ENCODE data around the gene SH2D7.
"Not testable (repeated sequence)": the region's sequence is repeated elsewhere in the genome, so short reads cannot be mapped to it uniquely, and the experiment has no call there.

Gene SH2D7

DNA sequence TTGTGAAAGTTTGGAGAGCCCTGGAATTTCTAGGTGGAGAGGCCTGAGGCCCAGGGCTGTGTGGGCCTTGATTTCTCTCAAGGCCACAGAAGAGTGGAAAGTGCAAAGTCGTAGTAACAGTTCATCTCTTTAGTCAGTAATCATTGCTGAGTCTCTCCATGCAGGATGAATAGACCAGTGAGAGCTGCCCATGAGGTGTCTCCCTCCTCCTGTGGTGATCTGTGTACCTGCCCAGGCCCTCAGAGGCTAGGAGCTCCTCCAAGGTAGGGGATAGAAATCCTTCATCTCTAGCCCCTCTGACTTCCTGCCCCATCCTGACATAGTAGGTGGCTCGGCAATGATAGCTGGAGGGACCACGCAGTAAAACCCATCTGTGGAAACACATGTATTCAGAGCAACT is 50.0 kb downstream of the SH2D7 start:
- H3K27ac Mint-ChIP-seq, result no peak overlapping the region
- H3K4me3 Mint-ChIP-seq, result no peak overlapping the region

DNA sequence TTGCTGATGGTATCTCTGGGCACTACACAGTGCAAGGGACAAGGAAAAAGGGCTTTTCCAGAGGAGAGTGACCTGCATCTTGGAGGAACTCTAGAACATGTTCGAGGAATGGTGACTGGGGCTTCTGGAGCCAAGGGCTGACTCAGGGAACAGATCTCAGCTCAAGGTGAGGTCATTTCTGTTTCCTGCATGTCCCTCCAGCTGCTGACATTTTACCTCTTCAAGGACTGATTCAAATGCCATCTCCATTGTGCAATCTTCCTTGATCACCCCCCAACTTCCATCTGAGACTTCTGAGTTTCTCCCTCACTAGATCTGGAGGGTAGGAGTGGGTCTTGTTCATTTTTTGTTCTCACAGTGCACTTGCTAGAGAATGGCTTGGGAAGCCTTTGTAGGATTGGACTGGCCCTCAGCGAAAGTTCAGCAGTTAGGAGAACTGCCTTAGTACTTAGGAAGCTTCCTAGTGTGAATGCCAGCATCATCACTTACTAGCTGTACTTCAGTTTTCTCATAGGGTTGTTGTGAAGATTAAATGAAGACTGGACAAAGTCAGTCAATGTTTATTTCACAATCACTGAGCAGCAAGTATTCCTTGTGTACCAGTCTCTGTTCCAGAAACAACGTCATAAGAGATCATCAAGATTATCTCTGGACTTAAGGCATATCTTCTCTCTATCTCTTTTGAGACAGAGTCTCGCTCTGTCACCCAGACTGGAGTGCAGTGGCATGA is 54.2 kb downstream of the SH2D7 start:
- no peaks in the 10 kb centered on the region for H3K9me3 Mint-ChIP-seq
- DNase-seq (ENCODE audit: low spot score in 2 of 2) (no peak), ATAC-seq (ENCODE audit: low read depth) (no peak)
- no peak overlapping the region for H3K27ac Mint-ChIP-seq
- no peak overlapping the region for H3K4me3 Mint-ChIP-seq
- peaks cover 2% of the 10 kb centered on the region for H3K36me3 Mint-ChIP-seq
- H3K27me3 Mint-ChIP-seq, result no peaks in the 10 kb centered on the region
- peaks cover 24% of the 10 kb centered on the region for H3K4me1 Mint-ChIP-seq

More for the DNA sequence above, 50.0 kb downstream of the SH2D7 start:
- peaks cover 2% of the 10 kb centered on the region for H3K36me3 Mint-ChIP-seq
- no peaks in the 10 kb centered on the region for H3K27me3 Mint-ChIP-seq
- DNase-seq (ENCODE audit: low spot score in 2 of 2), result no peak
- peaks cover 3% of the 10 kb centered on the region for H3K4me1 Mint-ChIP-seq
- no peaks in the 10 kb centered on the region for H3K9me3 Mint-ChIP-seq
- no peak for ATAC-seq (ENCODE audit: low read depth)

DNA sequence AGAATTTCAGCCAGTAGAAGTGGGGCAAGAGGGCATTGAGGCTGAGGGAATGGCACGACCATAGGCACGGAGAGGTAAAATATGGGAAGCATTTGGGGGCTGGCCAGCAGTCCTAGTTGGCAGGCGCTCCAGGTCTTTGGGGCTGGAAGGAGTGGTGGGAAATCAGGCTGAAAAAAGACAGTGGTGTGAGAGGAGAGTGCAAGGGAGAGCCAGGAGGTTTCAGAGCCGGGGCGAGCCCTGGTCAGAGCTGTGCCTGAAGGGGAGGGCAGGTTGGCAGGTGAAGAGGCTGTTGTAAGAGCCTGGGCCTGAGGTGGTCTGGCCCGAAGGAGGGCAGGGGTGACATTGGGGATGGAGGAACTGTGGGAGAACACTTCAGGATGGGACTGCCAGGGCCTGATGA is 55.2 kb downstream of the SH2D7 start:
- ATAC-seq (ENCODE audit: low read depth), result no peak
- no peaks in the 10 kb centered on the region for H3K9me3 Mint-ChIP-seq
- peaks cover 2% of the 10 kb centered on the region for H3K36me3 Mint-ChIP-seq
- no peaks in the 10 kb centered on the region for H3K27me3 Mint-ChIP-seq
- peak overlapping the region; percentile 55 for H3K4me3 Mint-ChIP-seq
- H3K4me1 Mint-ChIP-seq, result peaks cover 24% of the 10 kb centered on the region
- DNase-seq (ENCODE audit: low spot score in 2 of 2), result no peak
- H3K27ac Mint-ChIP-seq, result peak overlapping the region; percentile 35

DNA sequence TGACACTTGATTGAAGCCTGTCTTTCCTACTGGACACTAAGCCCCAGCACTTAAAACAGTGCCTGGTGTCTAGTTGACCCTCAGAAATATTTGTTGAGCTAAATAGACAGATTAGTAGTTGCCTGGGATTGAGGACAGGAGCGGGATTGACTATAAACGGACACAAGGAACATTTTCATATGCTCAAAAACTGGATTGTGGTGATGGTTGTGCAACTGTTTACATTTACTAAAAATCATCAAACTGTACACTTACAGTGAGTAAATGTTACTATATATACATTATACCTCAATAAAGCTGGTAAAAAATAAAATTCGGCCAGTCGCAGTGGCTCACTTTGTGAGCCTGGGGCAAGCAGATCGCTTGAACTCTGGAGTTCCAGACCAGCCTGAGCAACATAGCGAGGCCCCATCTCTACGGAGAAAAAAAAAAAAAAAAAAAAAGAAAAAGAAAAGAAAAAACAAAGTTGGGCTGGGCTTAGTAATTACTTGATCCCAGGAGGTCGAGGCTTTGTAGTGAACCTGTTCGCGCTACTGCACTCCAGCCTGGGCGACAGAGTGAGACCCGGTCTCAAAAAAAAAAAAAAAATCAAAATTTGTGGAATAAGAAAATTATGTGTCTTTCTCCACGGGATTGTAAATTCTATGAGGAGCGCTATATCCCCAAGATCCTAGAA is 56.2 kb downstream of the SH2D7 start:
- ATAC-seq (ENCODE audit: low read depth), result peak; percentile 5
- peaks cover 3% of the 10 kb centered on the region for H3K36me3 Mint-ChIP-seq

DNA sequence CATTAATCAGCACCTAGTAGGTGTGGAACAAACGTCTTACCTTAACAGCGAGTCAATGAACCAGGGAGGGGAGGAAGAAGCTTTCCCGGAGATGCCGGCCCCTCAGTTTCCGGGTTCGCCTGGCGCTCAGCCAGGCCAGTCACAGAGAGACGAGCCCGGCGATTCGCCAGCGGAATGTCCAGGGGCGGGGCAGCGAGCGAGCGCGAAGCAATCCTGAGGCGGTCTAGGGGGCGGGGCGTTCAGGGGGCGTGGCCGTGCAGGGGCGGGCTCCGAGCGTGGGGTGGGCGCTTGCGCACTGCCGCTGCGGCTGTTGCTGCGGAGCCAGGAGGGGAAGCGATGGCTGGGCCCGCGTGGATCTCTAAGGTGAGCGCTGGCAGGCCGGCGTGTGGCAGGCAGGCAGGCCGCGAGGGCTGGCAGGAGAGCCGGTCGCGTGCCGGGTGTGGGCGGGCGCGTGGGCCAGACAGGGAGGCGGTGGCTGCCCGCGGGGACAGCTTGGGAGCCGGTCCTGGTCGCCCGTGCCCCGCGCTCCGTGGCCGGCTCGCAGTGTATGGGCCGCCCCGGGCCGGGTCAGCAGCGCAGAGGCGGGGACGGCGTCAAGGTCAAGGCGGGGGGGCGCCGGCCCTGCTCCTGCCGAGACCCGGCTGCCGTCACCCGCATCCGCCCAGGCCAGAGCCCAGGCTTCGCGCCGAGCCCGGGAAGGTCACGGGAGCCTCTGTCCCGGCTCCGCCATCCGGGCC is 56.9 kb downstream of the SH2D7 start, which contains the start of gene IDH3A:
Gene IDH3A, plus strand, starts transcription at position 295 of the 737 bp plus-strand sequence. Its CDS starts 42 bp downstream, at position 337.
- Mint-ChIP-seq H3K4me1 (peaks cover 27% of the 10 kb centered on the region), H3K4me3 (peak within 1 kb of the TSS; percentile 93), H3K27me3 (no peaks in the 10 kb centered on the region)

More for the DNA sequence above, 56.2 kb downstream of the SH2D7 start:
- Mint-ChIP-seq H3K4me1 (peaks cover 27% of the 10 kb centered on the region), H3K9me3 (no peaks in the 10 kb centered on the region), H3K27me3 (no peaks in the 10 kb centered on the region), H3K27ac (peak overlapping the region; percentile 90), H3K4me3 (peak overlapping the region; percentile 93)
- no peak for DNase-seq (ENCODE audit: low spot score in 2 of 2)

DNA sequence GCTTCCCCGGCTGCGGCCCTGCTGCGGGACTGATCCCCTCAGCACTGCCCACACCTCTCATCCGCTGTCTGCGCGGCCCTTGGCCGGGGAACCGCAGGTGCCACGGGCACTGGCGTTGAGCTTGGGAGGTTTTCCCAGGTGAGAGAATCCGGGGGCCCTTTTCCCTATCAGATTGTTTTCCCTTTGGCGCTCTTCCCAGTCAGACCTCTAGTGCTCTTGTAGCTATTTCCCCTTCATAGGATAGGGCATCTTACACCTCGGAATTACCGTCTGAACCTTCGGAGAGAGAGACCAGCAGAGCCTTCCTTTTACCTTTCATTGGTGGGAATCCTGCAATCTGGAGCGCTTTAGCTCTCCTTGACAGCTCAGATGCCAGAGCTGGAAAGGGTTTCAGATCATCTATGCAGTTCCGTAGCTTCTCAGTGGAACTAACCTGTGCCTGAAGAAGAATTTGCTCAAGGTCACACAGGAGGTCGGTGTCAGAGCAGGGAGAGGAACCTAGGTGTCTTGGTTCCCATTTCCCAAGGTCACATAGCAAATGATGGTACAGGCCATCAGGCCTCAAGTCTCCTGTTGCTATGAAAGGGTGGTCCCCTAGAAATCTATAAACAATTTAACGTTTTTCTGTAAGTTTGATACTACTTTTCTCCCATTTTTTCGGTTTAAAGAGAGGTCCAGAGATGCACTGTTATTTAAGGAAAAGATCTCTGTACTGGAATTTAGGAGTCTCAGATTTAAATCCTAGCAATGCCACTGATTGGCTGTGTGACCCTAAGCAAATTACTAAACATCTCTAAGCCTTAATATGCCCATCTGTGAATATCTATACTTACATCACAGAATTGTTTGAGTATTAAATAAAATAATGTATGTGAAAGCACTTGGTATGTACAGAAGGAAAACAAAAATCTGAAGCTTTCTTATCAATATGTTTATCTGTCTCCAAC is 57.7 kb downstream of the SH2D7 start:
- no peak for DNase-seq (ENCODE audit: low spot score in 2 of 2)
- Mint-ChIP-seq H3K27ac (peak overlapping the region; percentile 93), H3K4me3 (peak overlapping the region; percentile 93), H3K36me3 (peaks cover 3% of the 10 kb centered on the region), H3K4me1 (peaks cover 29% of the 10 kb centered on the region), H3K27me3 (no peaks in the 10 kb centered on the region), H3K9me3 (no peaks in the 10 kb centered on the region)
- no peak for ATAC-seq (ENCODE audit: low read depth)

More for the DNA sequence above, 56.9 kb downstream of the SH2D7 start, which contains the start of gene IDH3A:
- DNase-seq (ENCODE audit: low spot score in 2 of 2), result peak; percentile 96 to 98
- Mint-ChIP-seq H3K27ac (peak within 1 kb of the TSS; percentile 93), H3K36me3 (peaks cover 3% of the 10 kb centered on the region), H3K9me3 (no peaks in the 10 kb centered on the region)
- ATAC-seq (ENCODE audit: low read depth), result peak; percentile 93

DNA sequence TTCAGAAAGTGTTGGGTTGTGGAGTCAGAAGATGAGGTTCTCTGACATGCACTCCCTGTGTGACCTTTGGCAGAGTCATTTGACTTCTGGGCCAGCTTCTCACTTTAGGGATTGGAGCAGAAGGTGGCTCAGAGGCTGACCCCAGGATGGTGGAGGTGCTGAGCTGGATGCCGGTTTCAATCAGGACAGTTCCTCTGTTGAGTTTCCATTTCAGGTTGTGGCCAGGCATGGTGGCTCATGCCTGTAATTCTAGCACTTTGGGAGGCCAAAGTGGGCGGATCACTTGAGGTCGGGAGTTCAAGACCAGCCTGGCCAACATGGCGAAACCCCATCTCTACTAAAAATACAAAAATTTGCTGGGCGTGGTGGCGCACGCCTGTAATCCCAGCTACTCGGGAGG is 58.7 kb downstream of the SH2D7 start:
- Mint-ChIP-seq H3K4me1 (peaks cover 29% of the 10 kb centered on the region), H3K4me3 (peak overlapping the region; percentile 34)

More for the DNA sequence above, 58.7 kb downstream of the SH2D7 start:
- not testable (repeated sequence) for H3K36me3 Mint-ChIP-seq; H3K9me3 Mint-ChIP-seq; H3K27me3 Mint-ChIP-seq; DNase-seq (ENCODE audit: low spot score in 2 of 2); ATAC-seq (ENCODE audit: low read depth)
- peak overlapping the region; percentile 93 for H3K27ac Mint-ChIP-seq
